ENCODE measurements around the gene MICAL2. TPM values are rescaled to one million over a fixed set of nuclear protein-coding genes. Genes with fewer than 3 reads are reported as not detected.

MICAL2 gene
- total and polyA plus RNA-seq, 2 of the 8 experiments (the other 6 are each of a cell fraction or from before 2014, with no cell fraction given) = 1.3 to 4.1 TPM

- no peak for TF ChIP-seq CHD7 (IDR thresholded peaks at IDR 0.05; ENCODE audit: insufficient replicate concordance, low read length)
- TF ChIP-seq ASH2L (IDR thresholded peaks at IDR 0.05; ENCODE audit: low read length) = no peak
- TF ChIP-seq GABPA (IDR thresholded peaks at IDR 0.05; ENCODE audit: borderline replicate concordance, insufficient read depth, low read length) = no peak
- TF ChIP-seq POU5F1 (IDR thresholded peaks at IDR 0.05; ENCODE audit: low read depth, low read length) = no peak
Observed at GRCh38 chr11:12170501-12170900, 60.1 kb downstream of the MICAL2 start (continued).

All from H1 (cell line).